ENCODE measurements around the gene FANCD2OS. TPM values are rescaled to one million over a fixed set of nuclear protein-coding genes. Genes with fewer than 3 reads are reported as not detected.
"Not testable (repeated sequence)": the region's sequence is repeated elsewhere in the genome, so short reads cannot be mapped to it uniquely, and the experiment has no call there.

The FANCD2OS gene
- not detected in 2 replicates for total RNA-seq (2014; rRNA removed)
- not detected for polyA plus RNA-seq (2012)

- no peak for DNase-seq (ENCODE audit: low read depth)
Observed at GRCh38 chr3:10108091-10108490, at the start of gene FANCD2OS. FANCD2OS (minus strand) TSS chr3:10108255; CDS start chr3:10104774, 3,481 bp downstream.

DNA sequence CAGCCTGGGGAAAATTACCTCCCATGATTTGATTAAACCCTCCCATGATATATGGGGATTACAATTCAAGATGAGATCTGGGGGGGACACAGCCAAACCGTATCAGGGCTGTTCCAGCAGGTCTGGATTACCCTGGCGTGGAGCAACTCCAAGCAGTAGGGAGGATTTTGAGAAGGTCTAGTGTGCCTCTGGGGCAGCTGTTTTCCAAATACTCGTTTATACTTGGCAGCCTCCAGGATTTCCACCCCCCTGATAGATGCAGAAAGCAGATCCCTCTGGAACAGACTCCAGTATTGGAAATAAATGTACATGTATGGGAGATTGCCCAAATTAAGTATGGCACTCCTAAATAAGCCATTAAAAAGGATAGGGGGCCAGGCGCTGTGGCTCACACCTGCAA lies 49.0 kb upstream of the FANCD2OS start:
- no peak for DNase-seq (ENCODE audit: low read depth)

DNA sequence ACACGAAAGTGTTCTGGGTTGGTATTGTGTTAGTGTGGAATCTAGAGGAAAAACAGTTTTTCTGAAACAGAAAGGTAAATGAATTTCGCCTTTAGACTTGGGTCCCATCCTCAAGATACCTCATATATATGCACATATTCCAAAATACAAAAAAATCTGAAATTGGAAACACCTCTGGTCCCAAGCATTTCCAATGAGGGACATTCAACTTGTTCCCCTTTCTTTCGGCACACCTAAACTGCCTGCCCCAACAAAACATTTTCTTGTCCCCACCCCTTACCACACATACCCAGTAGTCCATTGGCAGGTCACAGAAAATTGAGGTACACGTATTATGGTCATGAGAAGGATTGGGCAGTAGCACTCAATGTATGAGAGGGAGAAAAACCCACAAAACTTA lies 47.6 kb upstream of the FANCD2OS start:
- DNase-seq (ENCODE audit: low read depth): no peak

GRCh38 chr3:10155123-10155472 lies 47.0 kb upstream of the FANCD2OS start:
- DNase-seq (ENCODE audit: low read depth): no peak

GRCh38 chr3:10154335-10155122 lies 46.5 kb upstream of the FANCD2OS start:
- no peak for DNase-seq (ENCODE audit: low read depth)

DNA sequence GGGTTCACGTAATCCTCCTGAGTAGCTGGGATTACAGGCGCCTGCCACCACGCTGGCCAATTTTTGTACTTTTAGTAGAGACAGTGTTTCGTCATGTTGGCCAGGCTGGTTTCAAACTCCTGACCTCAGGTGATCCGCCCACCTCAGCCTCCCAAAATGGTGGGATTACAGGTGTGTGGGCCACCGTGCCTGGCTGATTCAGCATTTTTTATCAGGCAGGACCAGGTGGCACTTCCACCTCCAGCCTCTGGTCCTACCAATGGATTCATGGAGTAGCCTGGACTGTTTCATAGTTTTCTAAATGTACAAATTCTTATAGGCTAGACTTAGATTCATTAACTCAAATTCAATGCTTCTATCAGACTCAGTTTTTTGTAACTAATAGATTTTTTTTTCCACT lies 42.9 kb upstream of the FANCD2OS start:
- no peak for DNase-seq (ENCODE audit: low read depth)

DNA sequence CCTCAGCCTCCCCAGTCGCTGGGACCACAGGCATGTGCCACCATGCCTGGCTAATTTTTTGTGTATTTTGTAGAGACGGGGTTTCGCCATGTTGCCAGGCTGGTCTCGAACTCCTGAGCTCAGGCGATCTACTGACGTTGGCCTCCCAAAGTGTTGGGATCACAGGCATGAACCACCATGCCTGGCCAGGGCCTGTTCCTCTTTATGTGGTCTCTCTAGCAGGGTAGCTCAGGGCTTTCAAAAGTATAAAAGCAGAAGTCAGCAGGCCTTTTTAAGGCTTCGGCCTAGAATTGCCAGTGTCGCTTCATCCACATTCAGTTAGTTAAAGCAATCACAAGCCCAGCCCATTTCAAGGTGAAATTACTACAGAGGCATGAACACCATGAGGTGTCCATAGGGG lies 41.2 kb upstream of the FANCD2OS start:
- no peak for DNase-seq (ENCODE audit: low read depth)

DNA sequence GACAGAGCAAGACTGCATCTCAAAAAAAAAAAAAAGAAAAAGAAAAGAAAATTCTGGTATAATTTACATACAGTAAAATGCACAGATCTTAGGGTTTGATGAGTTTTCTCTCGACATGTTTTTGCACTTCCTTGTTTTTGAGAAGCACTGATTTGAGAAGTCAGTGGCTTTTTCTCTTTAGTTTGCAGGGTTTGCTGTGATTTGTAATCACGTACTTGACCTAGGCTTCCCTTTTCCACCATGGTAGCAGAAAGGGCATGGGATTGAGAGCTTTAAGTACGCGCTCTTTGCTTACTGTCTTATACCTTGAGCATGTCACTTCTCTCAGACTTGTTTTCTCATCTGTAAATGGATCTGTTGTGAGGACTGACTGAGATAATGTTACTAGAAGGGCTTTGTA lies 37.6 kb upstream of the FANCD2OS start:
- no peak for DNase-seq (ENCODE audit: low read depth)

DNA sequence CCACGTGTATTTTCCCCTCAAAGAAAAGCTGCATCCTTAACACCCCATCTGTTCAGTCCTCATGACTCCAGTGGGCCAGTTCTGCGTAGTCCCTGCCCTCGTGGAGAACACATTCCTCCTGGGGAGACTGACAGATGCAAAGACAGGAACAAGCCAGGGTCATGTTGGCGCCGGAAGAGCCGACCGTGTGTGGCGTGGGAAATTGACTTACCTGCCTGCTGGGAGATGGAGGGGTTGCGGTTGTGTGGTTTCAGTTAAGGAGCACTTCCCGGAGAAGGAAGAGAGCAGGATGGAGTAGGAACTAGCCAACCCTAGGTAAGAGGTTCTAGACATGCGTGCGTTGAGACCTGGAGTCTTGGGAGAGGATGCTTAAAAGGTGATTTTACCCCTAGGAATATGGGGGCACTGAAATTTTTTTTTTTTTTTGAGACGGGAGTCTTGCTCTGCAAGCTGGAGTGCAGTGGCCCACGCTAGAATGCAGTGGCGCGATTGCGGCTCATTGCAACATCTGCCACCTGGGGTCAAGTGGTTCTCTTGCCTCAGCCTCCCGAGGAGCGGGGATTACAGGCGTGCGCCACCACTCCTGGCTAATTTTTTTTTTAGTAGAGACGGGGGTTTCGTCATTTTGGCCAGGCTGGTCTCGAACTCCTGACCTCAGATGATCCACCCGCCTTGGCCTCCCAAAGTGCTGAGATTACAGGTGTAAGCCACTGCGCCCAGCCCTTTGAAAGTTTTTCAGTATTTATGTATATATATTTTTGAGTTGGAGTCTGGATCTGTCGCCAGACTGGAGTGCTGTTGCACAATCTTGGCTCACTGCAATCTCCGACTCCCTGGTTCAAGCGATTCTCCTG lies 34.9 kb upstream of the FANCD2OS start:
- no peak for DNase-seq (ENCODE audit: low read depth)

DNA sequence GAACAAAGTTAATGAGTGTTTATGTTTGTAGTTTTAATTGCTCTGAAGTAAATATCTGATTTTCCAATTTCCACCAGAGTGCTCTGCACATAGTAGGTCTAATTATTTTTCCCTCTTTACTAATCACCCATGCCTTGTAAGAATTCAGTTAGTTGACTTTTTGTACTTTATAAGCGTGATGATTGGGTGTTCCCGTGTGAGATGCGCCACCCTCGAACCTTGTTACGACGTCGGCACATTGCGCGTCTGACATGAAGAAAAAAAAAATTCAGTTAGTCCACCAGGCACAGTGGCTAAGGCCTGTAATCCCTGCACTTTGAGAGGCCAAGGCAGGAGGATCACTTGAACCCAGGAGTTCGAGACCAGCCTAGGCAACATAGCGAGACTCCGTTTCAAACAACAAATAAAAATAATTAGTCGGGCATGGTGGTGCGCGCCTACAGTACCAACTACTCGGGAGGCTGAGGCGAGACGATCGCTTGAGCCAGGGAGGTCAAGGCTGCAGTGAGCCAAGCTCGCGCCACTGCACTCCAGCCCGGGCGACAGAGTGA lies 33.0 kb upstream of the FANCD2OS start:
- no peak for DNase-seq (ENCODE audit: low read depth)

GRCh38 chr3:10137178-10137577 lies 29.1 kb upstream of the FANCD2OS start:
- DNase-seq (ENCODE audit: low read depth): no peak

DNA sequence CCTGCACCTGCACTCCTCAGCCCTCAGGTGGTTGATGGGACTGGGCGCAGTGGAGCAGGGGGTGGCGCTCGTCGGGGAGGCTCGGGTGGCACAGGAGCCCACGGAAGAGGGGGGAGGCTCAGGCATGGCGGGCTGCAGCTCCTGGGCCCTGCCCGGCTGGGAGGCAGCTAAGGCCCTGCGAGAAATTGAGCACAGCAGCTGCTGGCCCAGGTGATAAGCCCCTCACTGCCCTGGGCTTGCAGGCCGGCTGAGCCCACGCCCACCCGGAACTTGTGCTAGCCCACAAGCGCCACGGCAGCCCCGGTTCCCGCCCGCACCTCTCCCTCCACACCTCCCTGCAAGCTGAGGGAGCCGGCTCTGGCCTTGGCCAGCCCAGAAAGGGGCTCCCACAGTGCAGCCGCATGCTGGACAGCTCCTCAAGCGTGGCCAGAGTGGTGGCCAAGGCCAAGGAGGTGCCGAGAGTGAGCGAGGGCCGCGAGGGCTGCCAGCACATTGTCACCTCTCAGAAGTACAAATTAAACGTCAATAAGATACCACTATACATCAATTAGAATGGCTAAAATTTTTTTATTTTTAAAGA lies 28.5 kb upstream of the FANCD2OS start:
- no peak for DNase-seq (ENCODE audit: low read depth)

DNA sequence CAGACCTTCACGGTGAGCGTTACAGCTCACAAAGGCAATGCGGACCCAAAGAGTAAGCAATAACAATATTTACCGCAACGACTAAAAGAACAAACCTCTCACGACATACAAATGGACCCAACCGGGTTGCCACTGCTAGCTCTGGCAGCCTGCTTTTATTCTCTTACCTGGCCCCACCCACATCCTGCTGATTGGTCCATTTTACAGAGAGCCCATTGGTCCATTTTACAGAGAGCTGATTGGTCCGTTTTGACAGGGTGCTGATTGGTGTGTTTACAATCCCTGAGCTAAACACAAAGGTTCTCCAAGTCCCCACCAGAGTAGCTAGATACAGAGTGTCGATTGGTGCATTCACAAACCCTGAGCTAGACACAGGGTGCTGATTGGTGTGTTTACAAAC lies 27.8 kb upstream of the FANCD2OS start:
- not testable (repeated sequence) for DNase-seq (ENCODE audit: low read depth)

DNA sequence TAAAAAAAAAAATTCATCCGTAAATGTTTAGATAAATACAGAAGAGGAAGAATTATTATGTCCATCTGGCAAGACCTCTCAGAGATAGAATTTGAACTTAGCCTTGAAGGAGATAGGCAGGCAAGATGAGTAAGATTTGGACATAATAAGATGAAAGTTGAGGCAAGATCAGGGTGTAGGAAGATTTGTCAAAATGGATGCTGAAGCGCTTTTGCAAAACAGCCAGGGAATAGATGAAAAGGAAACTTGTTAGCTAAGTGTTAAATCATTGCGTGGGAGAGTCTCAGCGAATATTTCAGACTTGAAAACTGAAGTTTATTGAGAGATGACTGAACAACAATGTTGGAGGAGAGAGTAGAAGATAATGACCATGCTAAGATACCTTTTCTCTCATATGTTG lies 14.7 kb upstream of the FANCD2OS start:
- DNase-seq (ENCODE audit: low read depth): no peak

DNA sequence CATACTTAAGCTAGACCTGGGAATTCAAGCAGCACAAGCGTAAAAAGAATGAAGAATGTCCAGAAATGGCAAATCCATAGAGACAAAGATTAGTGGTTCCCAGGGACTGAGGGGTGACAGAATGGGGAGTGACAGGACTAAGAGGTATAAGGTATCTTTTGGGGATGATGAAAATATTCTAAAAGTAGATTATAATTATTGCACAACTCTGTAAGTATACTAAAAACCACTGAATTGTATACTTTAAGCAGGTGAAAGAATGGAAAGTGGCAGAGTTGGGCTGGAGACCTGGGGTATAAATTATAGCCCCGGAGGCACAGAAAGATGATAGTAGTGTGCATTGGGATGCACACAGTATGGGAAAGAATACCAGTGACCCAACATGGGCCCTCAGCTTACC lies 13.0 kb upstream of the FANCD2OS start:
- no peak for DNase-seq (ENCODE audit: low read depth)

DNA sequence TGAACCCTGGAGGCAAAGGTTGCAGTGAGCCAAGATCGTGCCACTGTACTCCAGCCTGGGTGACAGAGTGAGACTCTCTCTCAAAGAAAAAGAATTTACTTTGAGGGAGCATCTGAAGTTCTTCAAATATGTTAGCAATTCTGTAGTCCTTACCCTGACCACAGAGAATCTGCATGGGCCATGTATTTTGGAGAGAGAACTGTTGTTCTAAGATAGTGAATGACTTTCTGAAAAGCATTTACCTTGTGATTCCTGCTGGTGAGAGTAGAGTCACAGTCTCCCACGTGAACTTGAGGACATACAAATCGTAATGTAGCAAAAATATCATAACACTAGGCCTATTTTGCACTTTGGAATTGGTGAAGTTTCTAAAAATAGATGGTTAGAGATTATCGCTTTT lies 11.3 kb upstream of the FANCD2OS start:
- DNase-seq (ENCODE audit: low read depth): no peak

DNA sequence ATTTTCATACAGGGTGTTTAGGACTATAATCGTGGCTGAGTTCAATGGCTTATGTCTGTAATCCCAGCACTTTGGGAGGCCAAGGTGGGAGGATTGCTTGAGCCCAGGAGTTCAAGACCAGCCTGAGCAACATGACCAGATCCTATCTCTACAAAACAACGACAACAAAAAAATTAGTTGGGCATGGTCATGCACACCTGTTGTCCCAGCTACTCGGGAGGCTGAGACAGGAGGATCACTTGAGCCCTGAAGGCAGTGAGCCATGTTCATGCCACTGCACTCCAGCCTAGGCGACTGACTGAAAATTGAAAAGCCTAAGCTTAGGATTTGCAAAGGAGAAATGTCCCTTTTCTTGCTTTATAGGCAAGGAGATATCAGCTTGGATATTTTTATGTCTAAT lies 8.9 kb upstream of the FANCD2OS start:
- no peak for DNase-seq (ENCODE audit: low read depth)

DNA sequence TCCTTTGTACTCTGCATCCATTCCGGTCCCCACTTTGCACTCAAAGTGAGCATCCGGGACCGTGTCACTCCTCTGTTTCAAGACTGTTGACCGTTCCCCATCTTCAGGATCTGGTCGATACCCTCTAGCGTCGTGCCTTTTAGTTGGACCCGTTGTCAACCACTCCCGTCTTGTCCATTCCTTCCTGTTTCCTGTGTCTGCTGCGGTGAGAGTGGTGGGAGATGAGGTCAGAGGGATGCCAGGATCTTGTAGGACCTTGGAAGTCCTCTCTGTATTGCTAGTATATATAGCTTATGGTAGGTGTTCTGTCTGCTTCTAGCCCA lies 8.0 kb upstream of the FANCD2OS start:
- DNase-seq (ENCODE audit: low read depth): peak; percentile 48

GRCh38 chr3:10115326-10116137 lies 7.5 kb upstream of the FANCD2OS start, which contains the start of gene BRK1:
BRK1 (plus strand) TSS chr3:10115675; CDS start chr3:10115702, 27 bp downstream.
- DNase-seq (ENCODE audit: low read depth): peak; percentile 95

DNA sequence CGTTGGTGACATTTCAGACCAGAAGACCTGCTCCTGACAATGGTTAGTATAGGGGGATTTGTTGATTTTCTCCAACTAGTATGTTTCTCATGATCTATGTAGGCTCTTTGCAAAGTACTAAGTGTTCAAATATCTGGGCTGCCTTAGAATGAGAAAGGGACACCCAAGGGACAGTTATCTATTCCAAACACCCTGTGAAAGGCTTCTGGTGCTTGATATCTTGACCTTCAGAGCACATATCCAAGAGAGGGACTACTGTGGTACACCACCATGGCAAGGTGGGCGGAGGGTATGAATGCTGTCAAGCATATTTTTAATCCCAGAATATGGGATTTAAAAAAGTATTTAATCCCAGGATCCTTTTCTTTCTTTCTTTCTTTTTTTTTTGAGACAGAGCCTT lies 1.1 kb downstream of the FANCD2OS start:
- DNase-seq (ENCODE audit: low read depth): no peak

- DNase-seq (ENCODE audit: low read depth): no peak
Observed at GRCh38 chr3:10099041-10099440, 9.0 kb downstream of the FANCD2OS start.

Data from LHCN-M2 (cell line).